Measurements from ENCODE around the gene DYNLRB1. TPM values are rescaled to one million over a fixed set of nuclear protein-coding genes. Genes with fewer than 3 reads are reported as not detected.

The DYNLRB1 gene
- total and polyA plus RNA-seq, 10 of the 15 experiments (the other 5 are each of a cell fraction or from before 2014, with no cell fraction given), result 87.9 to 313 (median 153) TPM

DNA sequence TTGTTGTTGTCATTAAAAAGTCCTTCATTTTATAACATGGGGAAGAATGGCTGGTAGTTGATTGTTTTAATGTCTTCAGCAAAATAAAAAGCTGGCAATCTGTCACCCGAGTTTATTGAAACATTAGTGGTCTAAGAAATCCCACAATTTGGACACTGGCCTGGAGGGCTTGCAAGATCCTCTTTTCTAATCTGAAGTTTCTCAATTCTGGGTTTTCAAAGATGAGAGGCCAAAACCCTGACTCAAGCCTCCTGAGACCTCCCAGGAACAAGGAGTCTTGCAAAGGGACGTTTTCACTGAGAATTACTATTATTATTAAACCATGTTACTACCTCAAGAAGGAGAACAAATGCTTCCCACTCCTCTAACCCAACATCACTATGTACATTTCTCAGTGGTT lies 61.8 kb downstream of the DYNLRB1 start (continued):
- TF ChIP-seq HSF1 (IDR thresholded peaks at IDR 0.05; ENCODE audit: low read depth, low read length) (no peak), RAD21 (IDR thresholded peaks at IDR 0.05; ENCODE audit: insufficient read depth, low read depth, low read length) (no peak)
- TF ChIP-seq, protein P1, sequence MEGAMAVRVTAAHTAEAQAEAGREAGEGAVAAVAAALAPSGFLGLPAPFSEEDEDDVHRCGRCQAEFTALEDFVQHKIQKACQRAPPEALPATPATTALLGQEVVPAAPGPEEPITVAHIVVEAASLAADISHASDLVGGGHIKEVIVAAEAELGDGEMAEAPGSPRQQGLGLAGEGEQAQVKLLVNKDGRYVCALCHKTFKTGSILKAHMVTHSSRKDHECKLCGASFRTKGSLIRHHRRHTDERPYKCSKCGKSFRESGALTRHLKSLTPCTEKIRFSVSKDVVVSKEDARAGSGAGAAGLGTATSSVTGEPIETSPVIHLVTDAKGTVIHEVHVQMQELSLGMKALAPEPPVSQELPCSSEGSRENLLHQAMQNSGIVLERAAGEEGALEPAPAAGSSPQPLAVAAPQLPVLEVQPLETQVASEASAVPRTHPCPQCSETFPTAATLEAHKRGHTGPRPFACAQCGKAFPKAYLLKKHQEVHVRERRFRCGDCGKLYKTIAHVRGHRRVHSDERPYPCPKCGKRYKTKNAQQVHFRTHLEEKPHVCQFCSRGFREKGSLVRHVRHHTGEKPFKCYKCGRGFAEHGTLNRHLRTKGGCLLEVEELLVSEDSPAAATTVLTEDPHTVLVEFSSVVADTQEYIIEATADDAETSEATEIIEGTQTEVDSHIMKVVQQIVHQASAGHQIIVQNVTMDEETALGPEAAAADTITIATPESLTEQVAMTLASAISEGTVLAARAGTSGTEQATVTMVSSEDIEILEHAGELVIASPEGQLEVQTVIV (IDR thresholded peaks at IDR 0.05; ENCODE audit: borderline replicate concordance, partially characterized antibody), result no peak
- TF ChIP-seq, protein P2, sequence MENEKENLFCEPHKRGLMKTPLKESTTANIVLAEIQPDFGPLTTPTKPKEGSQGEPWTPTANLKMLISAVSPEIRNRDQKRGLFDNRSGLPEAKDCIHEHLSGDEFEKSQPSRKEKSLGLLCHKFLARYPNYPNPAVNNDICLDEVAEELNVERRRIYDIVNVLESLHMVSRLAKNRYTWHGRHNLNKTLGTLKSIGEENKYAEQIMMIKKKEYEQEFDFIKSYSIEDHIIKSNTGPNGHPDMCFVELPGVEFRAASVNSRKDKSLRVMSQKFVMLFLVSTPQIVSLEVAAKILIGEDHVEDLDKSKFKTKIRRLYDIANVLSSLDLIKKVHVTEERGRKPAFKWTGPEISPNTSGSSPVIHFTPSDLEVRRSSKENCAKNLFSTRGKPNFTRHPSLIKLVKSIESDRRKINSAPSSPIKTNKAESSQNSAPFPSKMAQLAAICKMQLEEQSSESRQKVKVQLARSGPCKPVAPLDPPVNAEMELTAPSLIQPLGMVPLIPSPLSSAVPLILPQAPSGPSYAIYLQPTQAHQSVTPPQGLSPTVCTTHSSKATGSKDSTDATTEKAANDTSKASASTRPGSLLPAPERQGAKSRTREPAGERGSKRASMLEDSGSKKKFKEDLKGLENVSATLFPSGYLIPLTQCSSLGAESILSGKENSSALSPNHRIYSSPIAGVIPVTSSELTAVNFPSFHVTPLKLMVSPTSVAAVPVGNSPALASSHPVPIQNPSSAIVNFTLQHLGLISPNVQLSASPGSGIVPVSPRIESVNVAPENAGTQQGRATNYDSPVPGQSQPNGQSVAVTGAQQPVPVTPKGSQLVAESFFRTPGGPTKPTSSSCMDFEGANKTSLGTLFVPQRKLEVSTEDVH (IDR thresholded peaks at IDR 0.05; ENCODE audit: low read depth, partially characterized antibody), result no peak
